Osteoblast (primary cell): ENCODE measurements around the gene TP73. TPM values are rescaled to one million over a fixed set of nuclear protein-coding genes. Genes with fewer than 3 reads are reported as not detected.

Experiments
- DNase-seq: peaks from one replicate; pipeline ENCODE4 v3.0.0; 2011; ENCODE audit warnings: low spot score, mixed read lengths; ENCODE audit not compliant: insufficient read length; ENCODE audit errors: missing footprints
- H2AFZ ChIP-seq: 2 replicates; pipeline ENCODE4 v1.6.0; 2011; ENCODE audit warnings: mild to moderate bottlenecking, low read length
- H3K27ac ChIP-seq: 2 replicates; pipeline ENCODE4 v1.5.1; 2011; ENCODE audit warnings: mild to moderate bottlenecking, low read depth, low read length, moderate library complexity
- H3K27me3 ChIP-seq: 2 replicates; pipeline ENCODE4 v1.6.0; 2012; ENCODE audit warnings: mild to moderate bottlenecking, control low read depth, inconsistent platforms, low read length, moderate library complexity; ENCODE audit not compliant: insufficient read depth
- H3K36me3 ChIP-seq: 2 replicates; pipeline ENCODE4 v1.5.1; 2011; ENCODE audit warnings: mild to moderate bottlenecking, low read length, control low read depth, moderate library complexity; ENCODE audit not compliant: insufficient read depth
- H3K4me1 ChIP-seq: 2 replicates; pipeline ENCODE4 v1.5.1; 2011; ENCODE audit warnings: mild to moderate bottlenecking, low read length, control low read depth, moderate library complexity; ENCODE audit not compliant: insufficient read depth
- H3K4me2 ChIP-seq: 2 replicates; pipeline ENCODE4 v1.6.0; 2011; ENCODE audit warnings: mild to moderate bottlenecking, low read length; ENCODE audit not compliant: insufficient read depth
- H3K4me3 ChIP-seq: fragments of 200-600 bp; sonication (generic); 3 replicates; pipeline ENCODE4 v1.5.1; 2012; ENCODE audit warnings: mild to moderate bottlenecking, low read length, inconsistent platforms; ENCODE audit not compliant: insufficient read depth
- H3K79me2 ChIP-seq: 2 replicates; pipeline ENCODE4 v1.6.0; 2012; ENCODE audit warnings: mild to moderate bottlenecking, low read length, control low read depth, inconsistent platforms; ENCODE audit not compliant: insufficient read depth
- H3K9me3 ChIP-seq: 2 replicates; pipeline ENCODE4 v1.5.1; 2011; ENCODE audit warnings: low read depth, low read length, control low read depth
- H4K20me1 ChIP-seq: 2 replicates; pipeline ENCODE4 v1.6.0; 2012; ENCODE audit warnings: mild to moderate bottlenecking, low read length, control low read depth; ENCODE audit not compliant: insufficient read depth
- CTCF ChIP-seq: IDR thresholded peaks from 2 replicates; pipeline ENCODE4 v1.5.1; 2011; ENCODE audit warnings: mild to moderate bottlenecking, low read depth, low read length, moderate library complexity; ENCODE audit errors: extremely low read depth
- total RNA-seq: library from RNA; depleted of rRNA; stranded (reverse); fragments of >200 nt; gene quantifications from 2 replicates; pipeline ENCODE4 v1.2.3, GENCODE V29; 2012

Gene TP73
- total RNA-seq, 1 donor: not detected

GRCh38 chr1:3706651-3707297, 54.5 kb downstream of the TP73 start:
- no peak for TF ChIP-seq CTCF
- Histone ChIP-seq H3K79me2 (no peaks in the 10 kb centered on the region), H3K4me2 (no peak overlapping the region), H3K9me3 (no peaks in the 10 kb centered on the region), H3K27ac (no peak overlapping the region), H4K20me1 (no peaks in the 10 kb centered on the region), H3K27me3 (peaks cover 11% of the 10 kb centered on the region), H2AFZ (no peak overlapping the region), H3K4me1 (no peaks in the 10 kb centered on the region), H3K4me3 (no peak overlapping the region), H3K36me3 (no peaks in the 10 kb centered on the region)
- no peak for DNase-seq

GRCh38 chr1:3707298-3707938, 55.1 kb downstream of the TP73 start:
- H3K9me3 ChIP-seq: no peaks in the 10 kb centered on the region
- no peak overlapping the region for H2AFZ ChIP-seq
- TF ChIP-seq CTCF: no peak
- H3K4me1 ChIP-seq: no peaks in the 10 kb centered on the region
- no peak overlapping the region for H3K4me2 ChIP-seq
- no peak overlapping the region for H3K4me3 ChIP-seq
- no peaks in the 10 kb centered on the region for H4K20me1 ChIP-seq
- no peak overlapping the region for H3K27ac ChIP-seq
- no peak for DNase-seq
- no peaks in the 10 kb centered on the region for H3K36me3 ChIP-seq
- no peaks in the 10 kb centered on the region for H3K79me2 ChIP-seq
- peaks cover 11% of the 10 kb centered on the region for H3K27me3 ChIP-seq

GRCh38 chr1:3707939-3708328, 55.6 kb downstream of the TP73 start:
- Histone ChIP-seq H3K79me2 (no peaks in the 10 kb centered on the region), H3K36me3 (no peaks in the 10 kb centered on the region), H4K20me1 (no peaks in the 10 kb centered on the region), H3K4me3 (no peak overlapping the region), H3K4me1 (no peaks in the 10 kb centered on the region), H3K9me3 (no peaks in the 10 kb centered on the region), H3K27me3 (peaks cover 11% of the 10 kb centered on the region), H3K27ac (no peak overlapping the region), H2AFZ (no peak overlapping the region), H3K4me2 (no peak overlapping the region)
- no peak for TF ChIP-seq CTCF
- DNase-seq: no peak

GRCh38 chr1:3708791-3709190, 56.5 kb downstream of the TP73 start:
- H3K27ac ChIP-seq: no peak overlapping the region
- H3K9me3 ChIP-seq: no peaks in the 10 kb centered on the region
- DNase-seq: no peak
- H3K4me3 ChIP-seq: no peak overlapping the region
- H3K27me3 ChIP-seq: peaks cover 15% of the 10 kb centered on the region
- no peaks in the 10 kb centered on the region for H3K4me1 ChIP-seq
- no peak overlapping the region for H2AFZ ChIP-seq
- TF ChIP-seq CTCF: no peak
- no peaks in the 10 kb centered on the region for H4K20me1 ChIP-seq
- no peak overlapping the region for H3K4me2 ChIP-seq
- H3K36me3 ChIP-seq: no peaks in the 10 kb centered on the region
- H3K79me2 ChIP-seq: no peaks in the 10 kb centered on the region
